OCI-M2 (cell line): Measurements from ENCODE around the gene S100B.
"Not testable (repeated sequence)": the region's sequence is repeated elsewhere in the genome, so short reads cannot be mapped to it uniquely, and the experiment has no call there.

ENCODE experiments used
- DNase-seq: peaks from one replicate; lab custom pipeline; 2025; ENCODE audit not compliant: unreplicated experiment; lab: John Stamatoyannopoulos, UW

The S100B gene

DNA sequence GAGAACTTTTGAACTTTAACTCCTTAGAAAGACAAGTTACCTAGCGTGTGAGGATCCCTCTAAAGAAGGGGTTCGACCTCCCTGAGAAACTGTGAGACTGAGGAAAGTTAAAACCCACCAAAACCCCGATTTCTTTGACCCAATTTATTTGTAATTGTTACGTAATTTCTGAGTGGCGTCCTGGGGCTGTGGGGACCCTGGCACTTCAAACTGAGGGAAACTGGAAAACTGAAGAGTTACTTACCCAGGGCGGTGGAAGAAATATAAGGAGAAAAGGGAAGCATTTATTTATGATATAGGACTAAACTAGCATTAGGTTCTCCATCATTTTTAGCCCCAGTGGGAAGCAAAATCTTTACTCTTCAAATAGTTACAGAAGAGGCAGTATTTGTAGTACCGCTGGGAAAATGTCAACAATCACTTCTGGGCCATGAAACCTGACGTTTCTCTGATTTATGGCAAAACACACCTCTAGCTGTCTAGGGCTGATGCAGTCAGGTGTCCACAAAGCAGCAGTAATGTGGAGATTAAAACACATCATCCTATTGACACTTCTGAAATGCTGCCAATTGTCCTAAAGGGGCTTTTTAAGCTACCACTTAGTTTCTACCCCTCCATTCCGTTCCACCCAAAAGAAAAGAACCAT lies 430 bp downstream of the S100B start:
- DNase-seq, result no peak

DNA sequence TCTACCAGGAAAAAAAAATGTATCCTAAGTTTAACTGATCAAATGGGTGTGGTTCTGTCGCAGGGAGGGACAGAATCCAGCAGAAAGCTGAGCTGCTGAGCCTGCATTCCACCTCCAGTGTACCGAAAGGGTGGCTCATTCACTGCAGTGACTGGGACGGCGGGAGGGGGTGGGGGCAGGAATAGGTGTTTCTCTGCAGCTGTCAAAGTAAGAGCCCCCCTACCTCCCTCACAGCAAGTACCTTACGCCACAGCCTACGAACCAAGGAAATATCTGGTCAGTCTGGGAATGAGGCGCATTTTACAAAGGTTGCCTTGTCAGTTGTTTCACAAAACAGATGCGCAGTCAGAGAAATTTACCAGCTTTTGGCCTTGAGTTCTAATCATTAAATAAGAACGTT lies 1.7 kb downstream of the S100B start:
- no peak for DNase-seq

DNA sequence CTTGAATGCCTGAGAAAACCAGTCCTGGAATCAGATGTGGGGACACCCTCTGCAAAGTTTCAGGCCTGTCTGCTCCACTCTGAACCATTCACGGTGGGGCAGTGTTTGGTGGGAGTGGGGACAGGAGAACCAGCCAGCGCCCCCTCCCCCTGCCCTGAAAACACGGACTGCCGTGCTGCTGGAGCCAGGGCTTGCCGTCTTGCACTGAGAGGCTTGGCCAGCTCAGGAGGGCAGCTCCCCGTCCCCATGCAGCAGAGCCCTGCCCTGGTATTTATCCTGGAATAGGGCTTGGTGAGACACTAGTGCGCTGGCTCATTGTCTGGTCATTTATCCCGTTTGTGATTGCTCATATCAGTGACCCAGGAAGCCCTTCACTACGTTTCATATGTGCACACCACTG lies 3.9 kb downstream of the S100B start:
- no peak for DNase-seq

DNA sequence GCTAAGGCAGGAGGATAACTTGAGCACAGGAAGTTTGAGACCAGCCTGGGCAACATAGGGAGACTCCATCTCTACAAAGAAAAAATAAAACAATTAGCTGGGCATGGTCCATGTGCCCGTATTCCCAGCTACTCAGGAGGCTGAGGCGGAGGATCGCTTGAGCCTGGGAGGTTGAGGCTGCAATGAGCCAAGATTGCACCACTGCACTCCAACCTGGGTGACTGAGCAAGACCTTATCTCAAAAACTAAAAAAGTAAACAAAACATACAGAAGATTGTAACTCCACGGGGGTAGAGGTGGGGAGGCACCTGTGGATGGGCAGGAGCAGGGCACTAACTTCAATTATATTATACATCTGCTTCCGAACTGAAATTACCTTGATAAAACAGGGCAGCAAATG lies 4.6 kb downstream of the S100B start:
- no peak for DNase-seq

DNA sequence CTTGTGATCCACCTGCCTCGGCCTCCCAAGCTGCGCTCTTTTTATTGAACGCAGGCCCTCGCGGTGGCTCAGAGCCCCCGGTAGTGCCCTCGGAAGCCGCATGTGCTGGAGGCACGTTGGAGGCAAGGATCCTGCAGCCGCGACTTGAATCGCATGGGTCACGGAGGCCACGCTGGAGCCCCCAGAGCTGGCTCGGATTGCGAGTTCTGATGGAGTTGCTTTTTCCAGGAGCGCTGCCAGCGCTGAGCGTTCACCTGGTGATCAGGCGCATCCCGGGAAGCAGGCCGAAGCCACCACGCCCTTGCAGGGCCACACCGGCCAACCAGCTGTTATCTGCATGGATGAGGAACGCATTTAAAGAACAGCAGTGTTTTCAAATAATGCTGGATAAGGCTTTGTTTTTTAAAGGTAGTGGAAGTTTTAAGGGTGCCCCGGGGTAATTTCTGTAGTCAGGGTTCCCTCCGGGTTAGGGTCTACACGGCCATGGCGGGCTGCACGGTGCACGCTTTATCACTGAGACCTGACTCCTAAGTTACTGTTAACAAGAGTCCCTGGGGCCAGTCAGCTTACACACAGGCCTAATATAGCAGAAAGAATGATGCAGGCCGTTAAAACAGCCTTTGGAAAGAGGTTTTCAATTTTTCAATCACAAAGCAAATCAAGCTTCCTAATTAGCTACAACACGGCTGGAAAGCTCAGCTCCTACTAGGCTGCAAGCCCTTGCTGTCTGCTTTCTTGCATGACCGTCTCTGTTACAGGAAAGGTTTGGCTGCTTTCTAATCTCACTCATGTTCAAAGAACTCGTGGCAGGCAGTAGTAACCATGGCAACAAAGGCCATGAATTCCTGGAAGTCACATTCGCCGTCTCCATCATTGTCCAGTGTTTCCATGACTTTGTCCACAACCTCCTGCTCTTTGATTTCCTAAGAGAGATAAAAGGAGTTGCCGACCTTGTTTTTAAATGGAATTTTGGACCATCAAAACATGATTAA lies 6.0 kb downstream of the S100B start:
- DNase-seq, result no peak

DNA sequence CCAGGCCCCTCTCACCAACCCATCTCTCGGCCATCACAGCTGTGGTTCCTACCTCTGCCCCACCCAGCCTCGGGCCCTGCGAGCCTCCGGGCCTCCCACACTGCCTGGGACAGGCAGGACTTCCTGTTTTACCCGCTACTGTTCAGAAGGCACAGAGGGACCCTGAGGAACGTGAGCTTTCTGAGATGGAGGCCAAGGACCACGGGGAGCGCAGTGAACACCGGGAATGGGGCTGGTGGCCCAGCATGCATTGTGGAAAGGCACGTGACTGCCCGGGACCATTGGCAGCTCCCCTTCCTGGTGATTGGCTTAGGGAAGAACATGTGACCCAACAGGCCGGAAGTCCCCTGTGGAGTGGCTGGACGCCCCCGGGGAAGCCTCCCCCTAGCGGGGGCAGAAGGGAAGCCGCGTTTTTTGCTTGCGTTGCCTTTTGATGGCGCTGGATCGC lies 7.0 kb downstream of the S100B start:
- no peak for DNase-seq

DNA sequence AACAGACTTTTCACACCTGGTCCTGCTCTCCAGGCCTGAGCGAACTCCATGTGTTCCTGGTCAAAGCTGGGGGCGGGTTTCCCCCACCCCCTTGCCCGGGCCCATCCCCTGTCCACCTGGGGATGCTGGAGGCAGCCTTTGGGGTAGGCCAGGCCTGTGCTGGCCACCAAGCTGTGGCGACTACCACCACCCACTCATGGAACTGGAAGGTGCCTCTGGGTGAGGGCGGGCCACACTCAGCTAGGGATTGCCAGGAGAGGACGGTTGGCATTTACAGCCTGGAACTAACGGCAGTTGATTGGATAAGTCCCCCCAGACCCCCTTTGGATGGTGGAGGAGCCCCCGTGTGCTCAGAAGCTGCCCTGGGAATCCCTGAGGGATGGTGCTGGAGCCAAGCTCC lies 7.9 kb downstream of the S100B start:
- no peak for DNase-seq

DNA sequence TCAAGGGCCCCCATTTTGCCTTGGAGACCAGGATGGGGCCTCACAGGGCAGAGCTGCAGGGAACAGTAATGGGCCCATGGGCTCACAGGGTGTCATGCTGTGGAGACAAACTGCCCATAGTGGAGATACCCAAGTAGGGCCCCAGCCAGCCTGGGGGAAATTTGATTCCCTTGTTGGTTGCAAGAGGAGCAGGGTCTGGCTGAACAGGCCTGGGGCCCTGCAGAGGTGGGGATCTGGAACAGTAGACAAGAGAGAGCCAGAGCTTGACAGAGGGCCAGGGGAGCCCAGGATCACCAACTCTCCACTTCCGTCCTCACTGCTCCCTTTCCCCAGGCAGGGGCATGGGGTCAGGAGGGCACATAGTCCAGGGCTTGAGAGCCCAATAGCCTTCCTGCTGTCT lies 8.7 kb downstream of the S100B start:
- no peak for DNase-seq

DNA sequence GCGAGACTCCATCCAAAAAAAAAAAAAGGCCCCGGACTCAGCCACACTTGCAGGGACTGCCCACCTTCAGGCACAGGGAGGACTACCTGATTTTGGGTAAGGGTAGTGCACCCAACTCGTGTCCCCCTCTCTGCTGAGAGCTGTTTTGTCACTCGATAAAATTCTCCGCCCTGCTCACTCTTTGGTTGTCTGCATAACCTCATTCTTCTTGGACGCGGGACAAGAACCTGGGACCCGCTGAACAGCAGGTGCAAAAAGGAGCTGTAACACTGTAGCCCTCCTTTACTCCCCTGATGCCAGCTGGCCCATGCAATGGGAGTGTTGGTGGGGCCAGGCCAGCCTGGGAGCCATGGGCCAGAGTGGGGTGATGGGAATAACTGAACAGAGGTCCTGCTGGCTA lies 10.6 kb downstream of the S100B start:
- no peak for DNase-seq

DNA sequence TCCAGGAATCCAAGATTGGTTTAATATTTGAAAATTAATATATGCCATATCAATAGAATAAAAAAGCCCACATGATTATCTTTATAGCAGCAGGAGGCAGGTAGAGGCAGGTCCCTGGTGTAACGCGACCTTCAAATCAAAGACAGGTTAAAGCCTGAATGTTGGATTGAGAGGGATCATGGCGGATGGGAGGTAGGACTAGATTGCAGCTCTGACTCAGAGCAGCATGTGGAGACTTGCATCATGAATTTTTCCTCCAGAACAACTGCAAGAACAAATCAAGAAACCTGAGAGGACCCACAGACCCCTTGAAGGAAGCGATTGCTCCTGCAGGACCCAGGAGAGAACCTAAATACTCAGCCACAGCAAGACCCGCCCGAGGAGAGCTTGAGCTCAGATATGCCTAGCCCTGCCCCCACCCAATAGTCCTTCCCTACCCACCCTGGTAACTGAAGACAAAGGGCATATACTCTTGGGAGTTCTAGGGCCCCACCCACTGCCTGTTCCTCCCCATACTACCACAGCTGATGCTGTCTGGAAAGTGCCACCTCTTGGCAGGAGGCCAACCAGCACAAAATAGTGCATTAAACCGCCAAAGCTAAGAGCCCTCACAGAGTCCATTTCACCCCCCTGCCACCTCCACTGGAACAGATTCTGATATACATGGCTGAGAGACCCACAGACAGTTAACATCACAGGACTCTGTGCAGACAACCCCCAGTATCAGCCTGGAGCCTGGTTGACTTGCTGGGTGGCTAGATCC lies 19.5 kb downstream of the S100B start:
- DNase-seq, result no peak

DNA sequence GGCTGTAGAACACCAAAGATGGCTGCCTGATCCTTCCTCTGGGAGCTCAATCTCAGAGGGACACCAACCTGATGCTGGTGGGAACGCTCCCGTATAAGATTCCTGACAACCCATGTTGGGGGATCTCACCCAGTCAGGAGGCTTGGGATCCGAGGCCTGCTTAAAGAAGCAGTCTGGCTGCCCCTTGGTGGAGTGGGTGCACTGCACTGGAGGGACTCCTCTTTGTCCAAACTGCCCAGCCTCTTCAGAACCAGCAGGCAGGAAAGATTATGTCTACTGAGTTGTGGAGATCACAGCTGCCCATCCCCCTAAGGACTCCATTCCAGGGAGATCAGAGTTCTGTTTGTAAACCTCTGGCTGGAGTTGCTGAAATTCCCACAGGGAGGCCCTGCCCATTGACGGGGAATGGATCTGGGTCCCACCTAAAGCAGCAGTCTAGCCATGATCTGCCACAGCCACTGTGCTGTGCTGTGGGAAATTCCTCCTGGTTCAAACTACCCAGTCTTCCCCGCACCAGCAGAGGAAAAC lies 23.0 kb downstream of the S100B start:
- no peak for DNase-seq

DNA sequence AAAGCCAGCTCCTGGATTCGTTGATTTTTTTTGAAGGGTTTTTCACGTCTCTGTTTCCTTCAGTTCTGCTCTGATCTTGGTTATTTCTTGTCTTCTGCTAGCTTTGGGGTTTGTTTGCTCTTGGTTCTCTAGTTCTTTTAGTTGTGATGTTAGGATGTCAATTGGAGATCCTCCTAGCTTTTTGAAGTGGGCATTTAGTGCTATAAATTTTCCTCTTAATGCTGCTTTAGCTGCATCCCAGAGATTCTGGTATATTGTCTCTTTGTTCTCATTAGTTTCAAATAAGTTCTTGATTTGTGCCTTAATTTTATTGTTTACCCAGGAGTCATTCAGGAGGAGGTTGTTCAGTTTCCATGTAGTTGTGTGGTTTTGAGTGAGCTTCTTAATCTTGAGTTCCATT lies 25.5 kb downstream of the S100B start:
- DNase-seq, result not testable (repeated sequence)

DNA sequence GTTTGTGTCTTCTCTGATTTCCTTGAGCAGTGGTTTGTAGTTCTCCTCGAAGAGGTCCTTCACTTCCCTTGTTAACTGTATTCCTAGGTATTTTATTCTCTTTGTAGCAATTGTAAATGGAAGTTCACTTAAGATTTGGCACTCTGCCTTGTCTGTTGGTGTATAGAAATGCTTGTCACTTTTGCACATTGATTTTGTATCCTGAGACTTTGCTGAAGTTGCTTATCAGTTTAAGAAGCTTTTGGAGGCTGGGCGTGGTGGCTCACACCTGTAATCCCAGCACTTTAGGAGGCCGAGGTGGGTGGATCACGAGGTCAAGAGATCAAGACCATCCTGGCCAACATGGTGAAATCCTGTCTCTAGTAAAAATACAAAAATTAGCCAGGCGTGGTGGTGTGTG lies 27.1 kb downstream of the S100B start:
- not testable (repeated sequence) for DNase-seq

DNA sequence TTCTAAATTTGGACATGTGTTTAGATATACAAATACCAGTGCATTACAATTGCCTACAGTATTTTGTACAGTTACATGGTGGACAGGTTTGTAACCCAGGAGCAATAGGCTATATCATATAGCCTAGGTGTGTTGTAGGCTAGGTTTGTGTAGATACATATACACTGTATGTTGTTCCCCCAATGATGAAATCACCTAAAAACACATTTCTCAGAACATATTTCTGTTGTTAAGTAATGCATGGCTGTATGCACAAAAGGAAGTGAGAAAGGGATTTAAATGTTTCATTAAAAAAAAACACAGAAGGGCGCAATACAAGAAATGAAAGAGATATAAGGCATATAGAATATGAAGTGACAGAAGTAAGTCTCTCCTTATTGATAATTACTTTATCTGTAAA lies 32.0 kb downstream of the S100B start:
- DNase-seq, result no peak

DNA sequence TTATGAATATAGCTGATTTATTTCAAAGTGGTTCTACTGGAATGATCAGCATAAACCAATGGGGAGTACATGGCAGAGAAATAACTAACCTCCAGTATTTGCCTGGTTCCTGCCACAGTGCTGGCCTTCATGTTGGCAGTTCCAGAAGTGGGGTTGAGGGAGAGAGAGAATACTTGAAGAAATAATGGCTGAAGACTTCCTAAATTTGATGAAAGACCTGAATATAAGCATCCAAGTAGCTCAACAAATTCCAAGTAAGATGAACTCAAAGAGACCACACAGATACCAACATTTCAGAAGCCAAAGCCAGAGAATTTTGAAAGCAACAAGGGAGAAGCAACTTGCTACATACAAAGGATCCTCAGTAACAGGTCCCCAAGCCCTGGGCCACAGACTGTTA lies 34.3 kb downstream of the S100B start:
- DNase-seq, result no peak

DNA sequence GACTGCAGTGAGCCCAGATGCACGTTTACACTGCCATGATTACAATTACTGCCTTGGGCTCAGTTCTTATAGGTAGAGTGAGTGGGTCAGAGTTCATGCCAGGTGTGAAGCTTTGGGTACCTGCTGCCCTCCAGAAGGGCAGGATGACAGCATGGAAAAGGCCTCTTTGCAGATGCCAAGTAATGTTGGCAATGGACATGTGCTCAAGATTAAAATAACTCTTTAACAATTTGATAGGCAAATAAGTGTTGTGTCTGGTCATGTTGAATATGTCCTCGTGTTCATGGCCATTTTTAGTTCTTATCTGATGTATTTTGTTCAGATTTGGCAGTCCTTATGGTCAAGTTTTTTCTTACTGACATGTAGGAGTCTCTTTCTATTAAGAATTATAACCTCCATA lies 34.8 kb downstream of the S100B start:
- no peak for DNase-seq

DNA sequence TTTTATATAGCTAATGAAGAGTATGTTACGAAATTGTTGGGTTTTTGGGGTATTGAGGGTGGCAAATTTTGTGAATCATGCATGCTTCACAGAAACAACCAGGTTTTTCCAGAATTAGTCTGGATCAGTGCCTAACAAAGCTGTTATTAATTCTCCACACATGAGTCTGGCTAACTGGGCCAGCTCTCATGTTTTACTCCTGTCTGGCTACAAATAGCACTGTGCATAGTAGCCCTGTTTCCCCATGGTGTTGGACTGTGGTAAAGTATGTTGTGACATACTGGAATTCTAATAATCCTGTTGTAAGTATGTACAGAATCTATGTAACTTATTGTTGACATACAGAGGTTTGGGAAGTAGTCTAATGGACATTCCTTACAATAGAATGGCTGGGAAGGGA lies 35.8 kb downstream of the S100B start:
- DNase-seq, result no peak

DNA sequence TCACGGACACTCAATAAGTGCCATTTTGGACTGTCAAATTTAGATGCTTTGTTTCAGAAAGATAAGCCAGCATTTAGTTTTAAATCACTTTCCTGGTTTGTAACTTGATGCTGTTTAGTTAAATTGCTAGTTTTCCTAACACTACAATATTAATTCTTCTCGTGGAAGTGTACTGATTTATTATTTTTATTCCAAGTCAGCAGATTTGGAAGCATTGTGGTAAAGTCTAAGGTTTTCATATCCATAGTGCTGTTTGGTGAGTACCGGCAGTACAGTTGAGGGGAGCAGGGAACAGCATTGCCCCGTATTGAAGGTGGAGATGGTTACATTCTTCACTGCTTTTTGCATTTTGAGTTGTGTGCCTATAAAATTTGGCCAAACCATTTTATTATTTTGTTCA lies 36.3 kb downstream of the S100B start:
- DNase-seq, result no peak

DNA sequence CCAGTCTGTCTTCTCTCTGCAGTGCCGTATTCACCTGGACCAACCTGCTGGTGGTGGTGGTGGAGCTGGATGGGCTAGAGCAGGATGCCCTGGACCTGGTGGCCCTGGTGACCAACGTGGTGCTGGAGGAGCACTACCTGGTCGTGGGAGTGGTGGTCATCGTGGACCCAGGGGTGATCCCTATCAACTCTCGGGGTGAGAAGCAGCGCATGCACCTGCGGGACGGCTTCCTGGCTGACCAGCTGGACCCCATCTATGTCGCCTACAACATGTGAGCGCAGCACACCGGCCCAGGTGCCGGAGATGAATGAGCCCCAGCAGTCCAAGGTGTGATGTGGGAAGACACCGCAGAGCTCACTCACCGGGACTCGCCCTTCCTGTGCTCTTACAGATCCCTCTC lies 37.5 kb downstream of the S100B start:
- DNase-seq, result no peak

DNA sequence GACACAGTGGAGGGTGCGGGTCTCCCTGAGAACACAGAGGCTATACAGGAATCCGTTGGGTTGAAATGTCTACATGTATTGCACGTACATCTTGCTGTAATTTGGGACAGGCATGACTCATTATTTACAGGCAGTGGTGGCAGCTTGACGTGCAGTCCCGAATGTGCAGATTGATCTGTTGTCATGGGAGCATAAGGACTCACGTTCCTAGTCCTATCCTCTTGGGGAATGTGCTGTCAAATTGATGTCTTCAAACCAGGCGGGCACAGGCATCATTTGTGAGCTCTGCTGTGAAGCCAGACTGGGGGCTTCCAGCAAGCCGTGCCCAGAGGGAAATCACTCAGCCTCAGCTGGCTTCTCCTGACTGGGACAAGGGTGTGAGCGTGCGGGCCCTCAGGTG lies 40.5 kb downstream of the S100B start:
- DNase-seq, result no peak

DNA sequence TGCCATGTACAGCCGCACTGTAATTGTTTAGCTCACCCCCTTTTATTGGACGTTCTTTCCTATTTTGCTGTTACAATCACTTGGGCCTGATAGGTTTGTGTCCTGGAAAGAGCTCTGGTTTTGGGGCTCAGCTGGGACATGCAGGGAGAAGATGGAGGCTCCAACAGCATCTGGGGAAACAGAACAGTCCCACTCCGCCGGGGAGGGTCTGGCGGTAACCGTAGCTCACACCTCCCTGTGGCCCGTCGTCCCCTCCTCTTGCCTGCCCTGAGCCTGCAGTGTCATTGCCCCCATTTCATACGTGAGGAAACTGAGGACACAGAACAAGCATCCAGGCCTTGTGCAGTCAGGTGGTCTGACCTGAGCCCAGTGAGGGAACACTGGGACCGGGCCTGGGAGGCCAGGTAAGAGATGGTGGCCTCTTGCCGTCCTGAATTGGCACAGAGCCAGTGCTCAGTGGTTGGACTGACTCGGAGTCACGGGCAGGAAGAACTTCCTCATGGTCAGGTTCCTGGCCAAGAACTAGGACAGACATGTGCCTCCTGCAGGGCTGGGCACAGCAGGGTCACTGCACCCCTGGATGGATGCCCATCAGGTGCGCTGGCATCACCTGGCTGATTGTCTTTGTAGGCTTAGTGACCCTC lies 41.8 kb downstream of the S100B start:
- DNase-seq, result no peak
